UCSD-AML1 (cell line): Measurements from ENCODE around the gene BTRC.
"Not testable (repeated sequence)": the region's sequence is repeated elsewhere in the genome, so short reads cannot be mapped to it uniquely, and the experiment has no call there.

ENCODE experiments used
- DNase-seq: peaks from one replicate; lab custom pipeline; 2025; ENCODE audit not compliant: unreplicated experiment; lab: John Stamatoyannopoulos, UW

The BTRC gene

GRCh38 chr10:101341438-101341837 is 12.5 kb upstream of the BTRC start:
- no peak for DNase-seq

- no peak for DNase-seq
These were observed 7.8 kb upstream of the BTRC start for GRCh38 chr10:101346177-101346576.

GRCh38 chr10:101351017-101351416 is 2.9 kb upstream of the BTRC start:
- no peak for DNase-seq

- no peak for DNase-seq
These were observed 2.5 kb upstream of the BTRC start for GRCh38 chr10:101351477-101351876.

GRCh38 chr10:101352857-101353256 is 1.1 kb upstream of the BTRC start:
- not testable (repeated sequence) for DNase-seq

GRCh38 chr10:101354328-101355071 is 535 bp downstream of the BTRC start:
- peak; percentile 85 for DNase-seq

- DNase-seq, result no peak
These were observed 1.2 kb downstream of the BTRC start for GRCh38 chr10:101355072-101355706.

GRCh38 chr10:101356132-101356531 is 2.2 kb downstream of the BTRC start:
- no peak for DNase-seq

- DNase-seq, result no peak
These were observed 4.0 kb downstream of the BTRC start for GRCh38 chr10:101357958-101358357.

- DNase-seq, result no peak
These were observed 4.8 kb downstream of the BTRC start for GRCh38 chr10:101358706-101359300.

GRCh38 chr10:101360090-101360489 is 6.1 kb downstream of the BTRC start:
- not testable (repeated sequence) for DNase-seq

- not testable (repeated sequence) for DNase-seq
These were observed 6.9 kb downstream of the BTRC start for GRCh38 chr10:101360841-101361240.

- no peak for DNase-seq
These were observed 10.0 kb downstream of the BTRC start for GRCh38 chr10:101363850-101364400.

GRCh38 chr10:101364721-101365120 is 10.8 kb downstream of the BTRC start:
- no peak for DNase-seq

- DNase-seq, result no peak
These were observed 13.8 kb downstream of the BTRC start for GRCh38 chr10:101367569-101368453.

GRCh38 chr10:101373063-101373462 is 19.1 kb downstream of the BTRC start:
- no peak for DNase-seq

GRCh38 chr10:101373993-101374392 is 20.0 kb downstream of the BTRC start:
- DNase-seq, result not testable (repeated sequence)

GRCh38 chr10:101375076-101375475 is 21.1 kb downstream of the BTRC start:
- DNase-seq, result no peak

GRCh38 chr10:101379663-101380352 is 25.8 kb downstream of the BTRC start:
- DNase-seq, result no peak

- no peak for DNase-seq
These were observed 26.5 kb downstream of the BTRC start for GRCh38 chr10:101380353-101381017.
